Trophoblast cell (in vitro differentiated cells and primary cell): ENCODE data around the gene RAD51B.

Source experiments
- DNase-seq, 2 donors: peaks; one replicate each; pipeline ENCODE4 v3.0.0-alpha.2; 2016
- H2AFZ ChIP-seq: 2 replicates; pipeline ENCODE4 v1.6.1; 2013; ENCODE audit warnings: low read length, moderate library complexity, mild to moderate bottlenecking; ENCODE audit not compliant: insufficient read depth, poor library complexity
- H2AK5ac ChIP-seq: 2 replicates; pipeline ENCODE4 v1.6.1; 2013; ENCODE audit warnings: mild to moderate bottlenecking, low read length
- H2BK120ac ChIP-seq: 2 replicates; pipeline ENCODE4 v1.6.1; 2013; ENCODE audit warnings: low read length, mild to moderate bottlenecking, moderate library complexity; ENCODE audit not compliant: insufficient read depth, poor library complexity
- H2BK12ac ChIP-seq: 2 replicates; pipeline ENCODE4 v1.6.1; 2013; ENCODE audit warnings: mild to moderate bottlenecking, low read length, moderate library complexity
- H2BK5ac ChIP-seq: 2 replicates; pipeline ENCODE4 v1.6.1; 2013; ENCODE audit warnings: low read length, low read depth, moderate library complexity, mild to moderate bottlenecking; ENCODE audit not compliant: poor library complexity
- H3K14ac ChIP-seq: 2 replicates; pipeline ENCODE4 v1.6.1; 2013; ENCODE audit warnings: mild to moderate bottlenecking, low read length
- H3K18ac ChIP-seq: 2 replicates; pipeline ENCODE4 v1.6.1; 2013; ENCODE audit warnings: mild to moderate bottlenecking, low read length
- H3K23ac ChIP-seq: 2 replicates; pipeline ENCODE4 v1.6.1; 2013; ENCODE audit warnings: low read length
- H3K27ac ChIP-seq: 2 replicates; pipeline ENCODE4 v1.5.1; 2013; ENCODE audit warnings: low read depth, mild to moderate bottlenecking, inconsistent platforms, low read length, moderate library complexity
- H3K27me3 ChIP-seq: 2 replicates; pipeline ENCODE4 v1.6.1; 2013; ENCODE audit warnings: inconsistent platforms, mild to moderate bottlenecking, low read length, moderate library complexity; ENCODE audit not compliant: insufficient read depth
- H3K36me3 ChIP-seq, 2 experiments: 1 replicate in 1 of 2; 2 replicates in 1 of 2; pipeline ENCODE4 v1.6.1; 2013; ENCODE audit warnings: low read length in 2 of 2, mild to moderate bottlenecking in 2 of 2, moderate library complexity in 1 of 2; ENCODE audit not compliant: insufficient read depth in 2 of 2, control insufficient read depth in 1 of 2
- H3K4ac ChIP-seq: 2 replicates; pipeline ENCODE4 v1.6.1; 2013; ENCODE audit warnings: low read depth, mild to moderate bottlenecking, low read length, moderate library complexity
- H3K4me1 ChIP-seq, 2 experiments: 1 replicate in 1 of 2; 2 replicates in 1 of 2; pipeline ENCODE4 v1.6.1; 2013; ENCODE audit warnings: low read length in 2 of 2, mild to moderate bottlenecking in 2 of 2, moderate library complexity in 1 of 2; ENCODE audit not compliant: insufficient read depth in 2 of 2, control insufficient read depth in 1 of 2
- H3K4me2 ChIP-seq: 2 replicates; pipeline ENCODE4 v1.6.1; 2013; ENCODE audit warnings: inconsistent platforms, mild to moderate bottlenecking, low read length, moderate library complexity
- H3K4me3 ChIP-seq: 2 replicates; pipeline ENCODE4 v1.5.1; 2013; ENCODE audit warnings: mild to moderate bottlenecking, low read depth, low read length, inconsistent platforms
- H3K79me1 ChIP-seq: one replicate; pipeline ENCODE4 v1.6.1; 2013; ENCODE audit warnings: low read length
- H3K79me2 ChIP-seq: 2 replicates; pipeline ENCODE4 v1.6.1; 2013; ENCODE audit warnings: low read length, mild to moderate bottlenecking; ENCODE audit not compliant: control insufficient read depth, insufficient read depth, poor library complexity
- H3K9ac ChIP-seq: 2 replicates; pipeline ENCODE4 v1.6.1; 2013; ENCODE audit warnings: mild to moderate bottlenecking, low read length
- H3K9me3 ChIP-seq: 2 replicates; pipeline ENCODE4 v1.6.1; 2013; ENCODE audit warnings: low read depth, mild to moderate bottlenecking, control low read depth, inconsistent platforms, low read length; ENCODE audit not compliant: insufficient read depth
- H4K12ac ChIP-seq: 2 replicates; pipeline ENCODE4 v1.6.1; 2013; ENCODE audit warnings: low read depth, mild to moderate bottlenecking, low read length, moderate library complexity
- H4K8ac ChIP-seq: 2 replicates; pipeline ENCODE4 v1.6.1; 2013; ENCODE audit warnings: low read depth, mild to moderate bottlenecking, low read length, moderate library complexity
- H4K91ac ChIP-seq: one replicate; pipeline ENCODE4 v1.6.1; 2013; ENCODE audit warnings: low read depth, mild to moderate bottlenecking, low read length, moderate library complexity
- WGBS: extraction: QIAGEN DNeasy Blood & Tissue Kit; methylation state at CpG from one replicate; pipeline ENCODE4 v1.1.7; 2013; ENCODE audit warnings: missing lambda C conversion rate; ENCODE audit not compliant: insufficient read length, insufficient coverage; ENCODE audit errors: extremely low coverage; 5-methylcytosine and 5-hydroxymethylcytosine counted together

RAD51B gene

DNA sequence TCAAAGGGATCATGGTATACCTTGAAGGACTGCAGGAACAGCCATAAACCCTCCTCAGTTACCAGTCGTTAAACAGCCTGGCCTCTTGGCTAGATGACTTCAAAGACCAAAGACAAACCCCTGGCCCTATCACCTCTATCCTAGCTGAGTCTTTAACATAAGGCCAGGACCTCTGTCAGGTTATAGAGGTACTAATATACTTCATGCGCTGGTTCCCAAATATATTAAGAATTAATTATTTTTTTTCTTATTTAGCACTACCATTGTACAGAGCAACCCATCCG, 459.8 kb downstream of the RAD51B start:
- peak overlapping the region; percentile 97 for H4K91ac ChIP-seq
- peak overlapping the region; percentile 20 for H2AFZ ChIP-seq
- peaks cover 24% of the 10 kb centered on the region for H3K79me1 ChIP-seq
- H4K8ac ChIP-seq = peak overlapping the region; percentile 84
- peak overlapping the region; percentile 58 for H3K27ac ChIP-seq
- peak overlapping the region; percentile 98 for H2BK12ac ChIP-seq
- no peak overlapping the region for H3K9ac ChIP-seq
- H4K12ac ChIP-seq = no peak overlapping the region
- H3K18ac ChIP-seq = no peak overlapping the region
- WGBS = no CpG with 5 or more reads among the region's 3 CpGs
- H2BK120ac ChIP-seq = peak overlapping the region; percentile 94
- DNase-seq = no peak
- H3K27me3 ChIP-seq = no peaks in the 10 kb centered on the region
- H3K4me2 ChIP-seq = no peak overlapping the region
- H3K14ac ChIP-seq = peak overlapping the region; percentile 78
- H2AK5ac ChIP-seq = peak overlapping the region; percentile 78
- no peak overlapping the region for H3K4ac ChIP-seq
- H3K9me3 ChIP-seq = no peaks in the 10 kb centered on the region
- no peak overlapping the region for H3K23ac ChIP-seq
- H3K4me1 ChIP-seq = peaks cover 5 to 15% of the 10 kb centered on the region in 2 experiments
- no peaks in the 10 kb centered on the region for H3K36me3 ChIP-seq
- peak overlapping the region; percentile 83 for H2BK5ac ChIP-seq
- no peaks in the 10 kb centered on the region for H3K79me2 ChIP-seq
- H3K4me3 ChIP-seq = no peak overlapping the region

DNA sequence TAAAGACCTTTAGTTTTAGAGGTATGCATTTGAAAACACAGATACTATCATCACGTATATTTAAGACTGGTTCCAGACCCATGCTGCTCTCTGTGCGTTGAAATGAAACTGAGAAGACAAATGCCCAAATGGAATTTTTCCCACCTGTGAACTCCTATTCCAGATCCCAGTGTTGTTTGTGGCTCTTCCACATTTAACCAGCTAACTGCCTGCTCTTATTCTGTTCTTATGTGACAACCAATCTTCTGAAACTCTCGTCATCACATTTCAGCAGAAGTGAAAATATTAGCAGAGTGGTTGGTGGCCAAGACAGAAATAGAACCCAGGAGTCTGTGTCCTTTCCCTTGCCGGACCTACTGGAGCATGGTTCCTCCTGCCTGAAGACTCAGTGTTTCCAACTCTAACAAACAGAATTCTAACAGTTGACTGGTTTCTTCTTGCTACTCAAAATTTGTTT, 460.2 kb downstream of the RAD51B start:
- H4K12ac ChIP-seq = no peak overlapping the region
- peak overlapping the region; percentile 54 for H3K4ac ChIP-seq
- no peak overlapping the region for H2BK120ac ChIP-seq
- no peak overlapping the region for H3K18ac ChIP-seq
- H4K8ac ChIP-seq = no peak overlapping the region
- no peak overlapping the region for H3K23ac ChIP-seq
- WGBS = no CpG with 5 or more reads among the region's 4 CpGs
- no peak overlapping the region for H2AFZ ChIP-seq
- no peaks in the 10 kb centered on the region for H3K79me2 ChIP-seq
- H3K14ac ChIP-seq = no peak overlapping the region
- no peak overlapping the region for H3K9ac ChIP-seq
- peak overlapping the region; percentile 38 for H2BK12ac ChIP-seq
- no peak overlapping the region for H2AK5ac ChIP-seq
- no peak overlapping the region for H3K4me2 ChIP-seq
- peaks cover 5 to 15% of the 10 kb centered on the region in 2 experiments for H3K4me1 ChIP-seq
- H3K27me3 ChIP-seq = no peaks in the 10 kb centered on the region
- H3K79me1 ChIP-seq = peaks cover 25% of the 10 kb centered on the region
- H3K9me3 ChIP-seq = no peaks in the 10 kb centered on the region
- no peak overlapping the region for H3K4me3 ChIP-seq
- no peaks in the 10 kb centered on the region for H3K36me3 ChIP-seq
- H4K91ac ChIP-seq = peak overlapping the region; percentile 69
- no peak for DNase-seq
- H2BK5ac ChIP-seq = no peak overlapping the region
- H3K27ac ChIP-seq = peak overlapping the region; percentile 31

DNA sequence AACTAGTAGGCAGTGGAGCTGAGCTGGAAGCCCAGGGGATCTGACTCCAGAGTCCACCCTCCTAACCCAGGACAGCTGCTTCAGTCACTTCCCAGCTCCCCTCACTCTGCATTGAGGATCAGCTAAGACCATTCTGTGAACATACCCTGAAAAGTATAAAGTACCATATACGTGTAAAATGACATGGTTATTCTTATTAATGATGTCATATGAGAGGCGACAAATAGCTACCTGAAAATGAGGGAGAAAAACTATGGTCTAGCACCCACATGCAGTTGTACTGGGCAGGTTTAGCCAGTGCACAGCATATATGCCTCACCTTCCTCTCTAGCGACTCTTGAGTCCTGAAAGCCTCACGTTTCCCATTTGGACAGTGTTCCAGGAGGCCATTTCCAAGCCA, 461.9 kb downstream of the RAD51B start:
- H2AFZ ChIP-seq = peak overlapping the region; percentile 10
- no CpG with 5 or more reads among the region's 4 CpGs for WGBS

DNA sequence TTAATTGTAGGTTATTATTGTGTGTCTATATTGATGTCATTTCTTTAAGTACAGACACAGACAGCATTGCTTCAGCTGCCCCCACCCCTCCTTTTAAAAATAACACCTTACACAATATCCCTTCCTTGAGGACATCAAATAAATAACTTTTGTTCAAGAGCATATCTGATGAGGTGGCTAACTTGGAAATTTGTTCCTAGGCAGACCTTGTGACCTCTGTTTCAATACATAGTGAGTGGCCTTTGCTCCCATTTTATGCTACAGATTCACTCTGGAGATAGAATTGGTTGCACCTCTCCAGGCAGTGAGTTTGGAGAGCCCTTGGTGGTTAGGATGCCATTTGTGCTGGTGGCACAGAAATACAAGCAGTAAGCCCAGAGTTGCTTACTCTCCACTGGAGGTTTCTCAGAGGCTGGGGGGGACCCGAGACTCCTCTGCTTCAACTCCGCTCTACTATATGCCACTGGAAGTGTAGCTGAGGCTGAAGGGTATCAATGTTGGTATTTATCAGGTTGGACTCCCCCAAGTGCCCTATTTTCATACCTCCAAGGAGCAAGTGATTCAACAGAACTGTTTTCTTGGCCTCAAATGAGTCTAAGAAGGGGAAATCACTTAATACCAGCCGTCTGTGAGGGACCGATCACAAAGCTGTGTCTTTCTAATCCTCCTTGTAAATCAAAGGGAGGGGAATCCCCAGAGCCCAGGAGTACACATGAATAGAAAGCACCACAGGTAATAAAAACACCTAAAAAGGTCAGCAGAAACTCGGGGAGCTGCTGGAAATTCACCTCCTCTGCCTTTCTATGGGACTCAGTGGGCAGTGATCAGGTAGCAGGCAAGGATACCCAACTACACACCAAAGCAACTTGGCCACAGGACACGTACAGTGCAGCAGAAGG, 463.1 kb downstream of the RAD51B start:
- Histone ChIP-seq H3K79me2 (no peaks in the 10 kb centered on the region), H3K36me3 (no peaks in the 10 kb centered on the region), H3K14ac (no peak overlapping the region), H3K9ac (no peak overlapping the region), H4K12ac (no peak overlapping the region), H4K91ac (peak overlapping the region; percentile 62), H3K18ac (no peak overlapping the region), H4K8ac (no peak overlapping the region), H3K4me2 (no peak overlapping the region), H3K79me1 (peaks cover 30% of the 10 kb centered on the region), H2BK12ac (peak overlapping the region; percentile 46), H2AK5ac (no peak overlapping the region), H3K23ac (no peak overlapping the region), H3K4me1 (peaks cover 5 to 17% of the 10 kb centered on the region in 2 experiments), H3K27me3 (no peaks in the 10 kb centered on the region), H3K27ac (no peak overlapping the region), H2AFZ (no peak overlapping the region), H3K4ac (peak overlapping the region; percentile 12), H3K4me3 (no peak overlapping the region), H2BK120ac (peak overlapping the region; percentile 14), H2BK5ac (no peak overlapping the region), H3K9me3 (no peaks in the 10 kb centered on the region)
- WGBS = no CpG with 5 or more reads among the region's 6 CpGs
- DNase-seq = no peak

More for the DNA sequence above, 461.9 kb downstream of the RAD51B start:
- no peak overlapping the region for H3K27ac ChIP-seq
- peak overlapping the region; percentile 63 for H4K91ac ChIP-seq
- H3K18ac ChIP-seq = no peak overlapping the region
- no peak overlapping the region for H2AK5ac ChIP-seq
- H2BK12ac ChIP-seq = peak overlapping the region; percentile 84
- H3K23ac ChIP-seq = no peak overlapping the region
- peaks cover 5 to 17% of the 10 kb centered on the region in 2 experiments for H3K4me1 ChIP-seq
- no peak overlapping the region for H3K4ac ChIP-seq
- no peak overlapping the region for H4K8ac ChIP-seq
- no peak for DNase-seq
- H3K9ac ChIP-seq = no peak overlapping the region
- H3K79me1 ChIP-seq = peaks cover 33% of the 10 kb centered on the region
- no peaks in the 10 kb centered on the region for H3K79me2 ChIP-seq
- H3K14ac ChIP-seq = no peak overlapping the region
- H3K36me3 ChIP-seq = no peaks in the 10 kb centered on the region
- H3K4me2 ChIP-seq = no peak overlapping the region
- H3K27me3 ChIP-seq = no peaks in the 10 kb centered on the region
- H4K12ac ChIP-seq = no peak overlapping the region
- H3K4me3 ChIP-seq = no peak overlapping the region
- peak overlapping the region; percentile 44 for H2BK5ac ChIP-seq
- no peaks in the 10 kb centered on the region for H3K9me3 ChIP-seq
- peak overlapping the region; percentile 53 for H2BK120ac ChIP-seq
